ENCODE data around the gene S1PR5.

The S1PR5 gene

GRCh38 chr19:10478476-10478875 lies 38.8 kb downstream of the S1PR5 start:
- Mint-ChIP-seq H3K4me1 (ENCODE audit: low read depth) (peaks cover 13% of the 10 kb centered on the region), H3K4me3 (peak overlapping the region; percentile 38), H3K9me3 (ENCODE audit: low read depth) (no peaks in the 10 kb centered on the region), H3K27ac (no peak overlapping the region), H3K36me3 (no peaks in the 10 kb centered on the region), H3K27me3 (no peaks in the 10 kb centered on the region)

GRCh38 chr19:10474962-10475451 lies 42.2 kb downstream of the S1PR5 start:
- H3K9me3 Mint-ChIP-seq (ENCODE audit: low read depth), result no peaks in the 10 kb centered on the region
- peaks cover 13% of the 10 kb centered on the region for H3K4me1 Mint-ChIP-seq (ENCODE audit: low read depth)
- no peak overlapping the region for H3K27ac Mint-ChIP-seq
- H3K27me3 Mint-ChIP-seq, result no peaks in the 10 kb centered on the region
- no peaks in the 10 kb centered on the region for H3K36me3 Mint-ChIP-seq
- no peak overlapping the region for H3K4me3 Mint-ChIP-seq

GRCh38 chr19:10473192-10473591 lies 44.1 kb downstream of the S1PR5 start:
- Mint-ChIP-seq H3K27ac (peak overlapping the region; percentile 16), H3K27me3 (no peaks in the 10 kb centered on the region), H3K36me3 (no peaks in the 10 kb centered on the region), H3K9me3 (ENCODE audit: low read depth) (no peaks in the 10 kb centered on the region), H3K4me1 (ENCODE audit: low read depth) (peaks cover 1% of the 10 kb centered on the region), H3K4me3 (no peak overlapping the region)

GRCh38 chr19:10471909-10472308 lies 45.3 kb downstream of the S1PR5 start:
- Mint-ChIP-seq H3K27me3 (no peaks in the 10 kb centered on the region), H3K36me3 (no peaks in the 10 kb centered on the region), H3K4me3 (no peak overlapping the region), H3K4me1 (ENCODE audit: low read depth) (no peaks in the 10 kb centered on the region), H3K27ac (no peak overlapping the region), H3K9me3 (ENCODE audit: low read depth) (no peaks in the 10 kb centered on the region)

GRCh38 chr19:10468133-10468532 lies 49.1 kb downstream of the S1PR5 start:
- no peaks in the 10 kb centered on the region for H3K36me3 Mint-ChIP-seq
- no peak overlapping the region for H3K27ac Mint-ChIP-seq
- H3K4me3 Mint-ChIP-seq, result no peak overlapping the region
- H3K4me1 Mint-ChIP-seq (ENCODE audit: low read depth), result no peaks in the 10 kb centered on the region
- no peaks in the 10 kb centered on the region for H3K27me3 Mint-ChIP-seq
- no peaks in the 10 kb centered on the region for H3K9me3 Mint-ChIP-seq (ENCODE audit: low read depth)

DNA sequence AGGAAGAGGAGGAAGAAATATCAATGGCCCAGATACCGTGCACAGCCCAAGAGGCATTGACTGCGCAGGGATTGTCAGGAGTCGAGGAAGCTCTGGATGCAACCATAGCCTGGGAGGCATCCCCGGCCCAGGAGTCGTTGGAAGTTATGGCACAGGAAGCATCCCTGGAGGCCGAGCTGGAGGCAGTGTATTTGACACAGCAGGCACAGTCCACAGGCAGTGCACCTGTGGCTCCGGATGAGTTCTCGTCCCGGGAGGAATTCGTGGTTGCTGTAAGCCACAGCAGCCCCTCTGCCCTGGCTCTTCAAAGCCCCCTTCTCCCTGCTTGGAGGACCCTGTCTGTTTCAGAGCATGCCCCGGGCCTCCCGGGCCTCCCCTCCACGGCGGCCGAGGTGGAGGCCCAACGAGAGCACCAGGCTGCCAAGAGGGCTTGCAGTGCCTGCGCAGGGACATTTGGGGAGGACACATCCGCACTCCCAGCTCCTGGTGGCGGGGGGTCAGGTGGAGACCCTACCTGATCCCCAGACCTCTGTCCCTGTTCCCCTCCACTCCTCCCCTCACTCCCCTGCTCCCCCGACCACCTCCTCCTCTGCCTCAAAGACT lies 50.0 kb downstream of the S1PR5 start:
- H3K27ac Mint-ChIP-seq, result no peak overlapping the region
- no peaks in the 10 kb centered on the region for H3K27me3 Mint-ChIP-seq
- H3K9me3 Mint-ChIP-seq (ENCODE audit: low read depth), result no peaks in the 10 kb centered on the region
- H3K4me3 Mint-ChIP-seq, result no peak overlapping the region
- H3K4me1 Mint-ChIP-seq (ENCODE audit: low read depth), result peaks cover 2% of the 10 kb centered on the region
- H3K36me3 Mint-ChIP-seq, result no peaks in the 10 kb centered on the region

GRCh38 chr19:10464456-10464855 lies 52.8 kb downstream of the S1PR5 start:
- Mint-ChIP-seq H3K36me3 (no peaks in the 10 kb centered on the region), H3K4me3 (no peak overlapping the region), H3K4me1 (ENCODE audit: low read depth) (peaks cover 8% of the 10 kb centered on the region), H3K27ac (no peak overlapping the region), H3K9me3 (ENCODE audit: low read depth) (no peaks in the 10 kb centered on the region), H3K27me3 (no peaks in the 10 kb centered on the region)

Measured in activated naive CD8-positive, alpha-beta T cell (primary cell).